Trophoblast cell (in vitro differentiated cells and primary cell): ENCODE data around the gene TBXAS1.
"Not testable (repeated sequence)": the region's sequence is repeated elsewhere in the genome, so short reads cannot be mapped to it uniquely, and the experiment has no call there.

Experiments used
- DNase-seq, 2 donors: peaks; one replicate each; pipeline ENCODE4 v3.0.0-alpha.2; 2016
- H2AFZ ChIP-seq: 2 replicates; pipeline ENCODE4 v1.6.1; 2013; ENCODE audit warnings: low read length, moderate library complexity, mild to moderate bottlenecking; ENCODE audit not compliant: insufficient read depth, poor library complexity
- H2AK5ac ChIP-seq: 2 replicates; pipeline ENCODE4 v1.6.1; 2013; ENCODE audit warnings: mild to moderate bottlenecking, low read length
- H2BK120ac ChIP-seq: 2 replicates; pipeline ENCODE4 v1.6.1; 2013; ENCODE audit warnings: low read length, mild to moderate bottlenecking, moderate library complexity; ENCODE audit not compliant: insufficient read depth, poor library complexity
- H2BK12ac ChIP-seq: 2 replicates; pipeline ENCODE4 v1.6.1; 2013; ENCODE audit warnings: mild to moderate bottlenecking, low read length, moderate library complexity
- H2BK5ac ChIP-seq: 2 replicates; pipeline ENCODE4 v1.6.1; 2013; ENCODE audit warnings: low read length, low read depth, moderate library complexity, mild to moderate bottlenecking; ENCODE audit not compliant: poor library complexity
- H3K14ac ChIP-seq: 2 replicates; pipeline ENCODE4 v1.6.1; 2013; ENCODE audit warnings: mild to moderate bottlenecking, low read length
- H3K18ac ChIP-seq: 2 replicates; pipeline ENCODE4 v1.6.1; 2013; ENCODE audit warnings: mild to moderate bottlenecking, low read length
- H3K23ac ChIP-seq: 2 replicates; pipeline ENCODE4 v1.6.1; 2013; ENCODE audit warnings: low read length
- H3K27ac ChIP-seq: 2 replicates; pipeline ENCODE4 v1.5.1; 2013; ENCODE audit warnings: low read depth, mild to moderate bottlenecking, inconsistent platforms, low read length, moderate library complexity
- H3K27me3 ChIP-seq: 2 replicates; pipeline ENCODE4 v1.6.1; 2013; ENCODE audit warnings: inconsistent platforms, mild to moderate bottlenecking, low read length, moderate library complexity; ENCODE audit not compliant: insufficient read depth
- H3K36me3 ChIP-seq, 2 experiments: 1 replicate in 1 of 2; 2 replicates in 1 of 2; pipeline ENCODE4 v1.6.1; 2013; ENCODE audit warnings: low read length in 2 of 2, mild to moderate bottlenecking in 2 of 2, moderate library complexity in 1 of 2; ENCODE audit not compliant: insufficient read depth in 2 of 2, control insufficient read depth in 1 of 2
- H3K4ac ChIP-seq: 2 replicates; pipeline ENCODE4 v1.6.1; 2013; ENCODE audit warnings: low read depth, mild to moderate bottlenecking, low read length, moderate library complexity
- H3K4me1 ChIP-seq, 2 experiments: 1 replicate in 1 of 2; 2 replicates in 1 of 2; pipeline ENCODE4 v1.6.1; 2013; ENCODE audit warnings: low read length in 2 of 2, mild to moderate bottlenecking in 2 of 2, moderate library complexity in 1 of 2; ENCODE audit not compliant: insufficient read depth in 2 of 2, control insufficient read depth in 1 of 2
- H3K4me2 ChIP-seq: 2 replicates; pipeline ENCODE4 v1.6.1; 2013; ENCODE audit warnings: inconsistent platforms, mild to moderate bottlenecking, low read length, moderate library complexity
- H3K4me3 ChIP-seq: 2 replicates; pipeline ENCODE4 v1.5.1; 2013; ENCODE audit warnings: mild to moderate bottlenecking, low read depth, low read length, inconsistent platforms
- H3K79me1 ChIP-seq: one replicate; pipeline ENCODE4 v1.6.1; 2013; ENCODE audit warnings: low read length
- H3K79me2 ChIP-seq: 2 replicates; pipeline ENCODE4 v1.6.1; 2013; ENCODE audit warnings: low read length, mild to moderate bottlenecking; ENCODE audit not compliant: control insufficient read depth, insufficient read depth, poor library complexity
- H3K9ac ChIP-seq: 2 replicates; pipeline ENCODE4 v1.6.1; 2013; ENCODE audit warnings: mild to moderate bottlenecking, low read length
- H3K9me3 ChIP-seq: 2 replicates; pipeline ENCODE4 v1.6.1; 2013; ENCODE audit warnings: low read depth, mild to moderate bottlenecking, control low read depth, inconsistent platforms, low read length; ENCODE audit not compliant: insufficient read depth
- H4K12ac ChIP-seq: 2 replicates; pipeline ENCODE4 v1.6.1; 2013; ENCODE audit warnings: low read depth, mild to moderate bottlenecking, low read length, moderate library complexity
- H4K8ac ChIP-seq: 2 replicates; pipeline ENCODE4 v1.6.1; 2013; ENCODE audit warnings: low read depth, mild to moderate bottlenecking, low read length, moderate library complexity
- H4K91ac ChIP-seq: one replicate; pipeline ENCODE4 v1.6.1; 2013; ENCODE audit warnings: low read depth, mild to moderate bottlenecking, low read length, moderate library complexity
- WGBS: extraction: QIAGEN DNeasy Blood & Tissue Kit; methylation state at CpG from one replicate; pipeline ENCODE4 v1.1.7; 2013; ENCODE audit warnings: missing lambda C conversion rate; ENCODE audit not compliant: insufficient read length, insufficient coverage; ENCODE audit errors: extremely low coverage; 5-methylcytosine and 5-hydroxymethylcytosine counted together

TBXAS1 gene

GRCh38 chr7:139837291-139837690 lies 8.2 kb downstream of the TBXAS1 start:
- not testable (repeated sequence) for H3K27me3 ChIP-seq, H3K14ac ChIP-seq, H2AK5ac ChIP-seq, H2BK120ac ChIP-seq, H3K4me3 ChIP-seq, H3K79me2 ChIP-seq, H3K27ac ChIP-seq, H2AFZ ChIP-seq, H2BK12ac ChIP-seq, H3K23ac ChIP-seq, H3K4ac ChIP-seq, H4K12ac ChIP-seq, H2BK5ac ChIP-seq, DNase-seq, H3K18ac ChIP-seq, H3K9ac ChIP-seq, H3K9me3 ChIP-seq, H3K79me1 ChIP-seq, H3K36me3 ChIP-seq, H4K8ac ChIP-seq, H3K4me2 ChIP-seq, H3K4me1 ChIP-seq, H4K91ac ChIP-seq
- no CpG with 5 or more reads among the region's 4 CpGs for WGBS

DNA sequence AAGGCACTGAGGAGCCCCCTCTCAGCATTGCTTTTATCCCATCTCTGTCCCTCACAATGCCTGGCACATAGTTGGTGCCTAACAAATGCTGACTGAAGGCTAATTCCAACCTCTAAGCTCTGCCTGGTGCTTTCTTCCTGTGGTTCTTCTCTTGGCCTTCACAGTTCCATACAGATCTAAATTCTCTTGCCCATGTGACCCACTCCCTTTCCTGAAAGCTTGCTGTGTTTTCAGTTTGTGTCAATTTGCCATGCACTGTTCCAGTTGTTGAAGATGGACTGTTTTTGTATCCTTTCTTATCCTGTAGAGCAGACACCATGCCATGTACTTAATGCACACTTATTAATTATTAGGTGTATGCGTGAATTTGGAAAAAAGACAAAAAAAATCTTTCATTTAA lies 9.2 kb downstream of the TBXAS1 start:
- no peak for DNase-seq
- H3K79me2 ChIP-seq = no peaks in the 10 kb centered on the region
- H4K8ac ChIP-seq = no peak overlapping the region
- no peak overlapping the region for H2AFZ ChIP-seq
- no peak overlapping the region for H2BK12ac ChIP-seq
- no peaks in the 10 kb centered on the region for H3K4me1 ChIP-seq
- no peak overlapping the region for H3K9ac ChIP-seq
- H3K9me3 ChIP-seq = peaks cover 1% of the 10 kb centered on the region
- no peaks in the 10 kb centered on the region for H3K27me3 ChIP-seq
- no peaks in the 10 kb centered on the region for H3K79me1 ChIP-seq
- H4K91ac ChIP-seq = no peak overlapping the region
- no peaks in the 10 kb centered on the region for H3K36me3 ChIP-seq
- no peak overlapping the region for H2BK5ac ChIP-seq
- H3K4me2 ChIP-seq = no peak overlapping the region
- H3K27ac ChIP-seq = no peak overlapping the region
- no peak overlapping the region for H4K12ac ChIP-seq
- H3K23ac ChIP-seq = no peak overlapping the region
- no peak overlapping the region for H3K4me3 ChIP-seq
- H3K18ac ChIP-seq = no peak overlapping the region
- H2BK120ac ChIP-seq = no peak overlapping the region
- H2AK5ac ChIP-seq = no peak overlapping the region
- H3K4ac ChIP-seq = no peak overlapping the region
- no CpG with 5 or more reads among the region's 1 CpG for WGBS
- H3K14ac ChIP-seq = no peak overlapping the region

GRCh38 chr7:139838876-139839275 lies 9.8 kb downstream of the TBXAS1 start:
- no peaks in the 10 kb centered on the region for H3K4me1 ChIP-seq
- no peak overlapping the region for H3K4me2 ChIP-seq
- H4K91ac ChIP-seq = no peak overlapping the region
- H3K36me3 ChIP-seq = no peaks in the 10 kb centered on the region
- H3K27me3 ChIP-seq = no peaks in the 10 kb centered on the region
- H2AFZ ChIP-seq = no peak overlapping the region
- H3K4ac ChIP-seq = no peak overlapping the region
- no peak overlapping the region for H4K12ac ChIP-seq
- no CpG with 5 or more reads among the region's 6 CpGs for WGBS
- H3K4me3 ChIP-seq = no peak overlapping the region
- no peak overlapping the region for H3K14ac ChIP-seq
- no peaks in the 10 kb centered on the region for H3K79me2 ChIP-seq
- no peak overlapping the region for H2BK120ac ChIP-seq
- H3K9ac ChIP-seq = no peak overlapping the region
- H3K9me3 ChIP-seq = peaks cover 1% of the 10 kb centered on the region
- no peak overlapping the region for H3K23ac ChIP-seq
- no peak overlapping the region for H2BK5ac ChIP-seq
- DNase-seq = no peak
- H4K8ac ChIP-seq = no peak overlapping the region
- no peak overlapping the region for H2AK5ac ChIP-seq
- no peak overlapping the region for H3K18ac ChIP-seq
- no peak overlapping the region for H3K27ac ChIP-seq
- no peak overlapping the region for H2BK12ac ChIP-seq
- no peaks in the 10 kb centered on the region for H3K79me1 ChIP-seq

- no peak overlapping the region for H3K14ac ChIP-seq
- no peak for DNase-seq
- WGBS = no CpG with 5 or more reads among the region's 13 CpGs
Observed at GRCh38 chr7:139840776-139841175, 11.7 kb downstream of the TBXAS1 start.

More at GRCh38 chr7:139840776-139841175, 11.7 kb downstream of the TBXAS1 start:
- H3K79me2 ChIP-seq = no peaks in the 10 kb centered on the region
- H3K9ac ChIP-seq = no peak overlapping the region
- no peaks in the 10 kb centered on the region for H3K4me1 ChIP-seq
- no peak overlapping the region for H3K27ac ChIP-seq
- no peak overlapping the region for H4K12ac ChIP-seq
- H4K91ac ChIP-seq = no peak overlapping the region
- no peaks in the 10 kb centered on the region for H3K36me3 ChIP-seq
- H2BK12ac ChIP-seq = no peak overlapping the region
- peaks cover 1% of the 10 kb centered on the region for H3K9me3 ChIP-seq
- H2AFZ ChIP-seq = no peak overlapping the region
- H3K27me3 ChIP-seq = no peaks in the 10 kb centered on the region
- no peaks in the 10 kb centered on the region for H3K79me1 ChIP-seq
- no peak overlapping the region for H2BK5ac ChIP-seq
- H2BK120ac ChIP-seq = no peak overlapping the region
- no peak overlapping the region for H4K8ac ChIP-seq
- no peak overlapping the region for H3K4me2 ChIP-seq
- H3K18ac ChIP-seq = no peak overlapping the region
- no peak overlapping the region for H2AK5ac ChIP-seq
- no peak overlapping the region for H3K23ac ChIP-seq
- H3K4ac ChIP-seq = no peak overlapping the region
- no peak overlapping the region for H3K4me3 ChIP-seq
